ENCODE data around the gene MCC. TPM values are rescaled to one million over a fixed set of nuclear protein-coding genes. Genes with fewer than 3 reads are reported as not detected.
A peak's percentile ranks its signal among the peaks of the same experiment; 100 is the strongest.

MCC gene
- total and polyA plus RNA-seq, 9 donors, result 29.8 to 262 (median 108) TPM

- WGBS, 3 donors, result 93 to 97% (median 94%) methylated on average over 4 of the region's 4 CpGs
- no peaks in the 10 kb centered on the region for H3K4me1 ChIP-seq (ENCODE audit: insufficient read depth)
- intact Hi-C loops (cut with DNase I), result no loop called here
- H3K4me3 ChIP-seq, result no peak overlapping the region
- no peaks in the 10 kb centered on the region for H3K27me3 ChIP-seq
- no peak overlapping the region for H3K27ac ChIP-seq
- no peaks in the 10 kb centered on the region for H3K36me3 ChIP-seq
- no peak for DNase-seq
- TF ChIP-seq POLR2A (IDR thresholded peaks at IDR 0.05) (no peak), EP300 (IDR thresholded peaks at IDR 0.05) (no peak), CTCF (IDR thresholded peaks at IDR 0.05) (no peak)
- no peaks in the 10 kb centered on the region for H3K9me3 ChIP-seq
These were observed 427.7 kb downstream of the MCC start for GRCh38 chr5:113060408-113061025.

GRCh38 chr5:113059232-113060040 lies 428.8 kb downstream of the MCC start:
- Histone ChIP-seq H3K27me3 (no peaks in the 10 kb centered on the region), H3K4me3 (no peak overlapping the region), H3K27ac (peak overlapping the region in 1 of 2 donors; percentile 16), H3K9me3 (no peaks in the 10 kb centered on the region), H3K36me3 (no peaks in the 10 kb centered on the region), H3K4me1 (ENCODE audit: insufficient read depth) (no peaks in the 10 kb centered on the region)
- TF ChIP-seq CTCF (IDR thresholded peaks at IDR 0.05) (no peak), EP300 (IDR thresholded peaks at IDR 0.05) (no peak), POLR2A (IDR thresholded peaks at IDR 0.05) (no peak)
- peak in 1 of 5 donors; percentile 26 for DNase-seq
- 57 to 83% (median 81%) methylated on average over 19 of the region's 19 CpGs for WGBS, 3 donors
- intact Hi-C loops (cut with DNase I), result no loop called here

GRCh38 chr5:113058706-113059226 lies 429.5 kb downstream of the MCC start:
- WGBS, 3 donors, result 89 to 91% (median 91%) methylated on average over 6 of the region's 6 CpGs
- TF ChIP-seq POLR2A (IDR thresholded peaks at IDR 0.05) (no peak), EP300 (IDR thresholded peaks at IDR 0.05) (no peak), CTCF (IDR thresholded peaks at IDR 0.05) (no peak)
- no peaks in the 10 kb centered on the region for H3K4me1 ChIP-seq (ENCODE audit: insufficient read depth)
- H3K4me3 ChIP-seq, result no peak overlapping the region
- H3K27me3 ChIP-seq, result no peaks in the 10 kb centered on the region
- H3K36me3 ChIP-seq, result no peaks in the 10 kb centered on the region
- DNase-seq, result peak in 1 of 5 donors; percentile 13
- intact Hi-C loops (cut with DNase I), result no loop called here
- no peak overlapping the region for H3K27ac ChIP-seq
- H3K9me3 ChIP-seq, result no peaks in the 10 kb centered on the region

DNA sequence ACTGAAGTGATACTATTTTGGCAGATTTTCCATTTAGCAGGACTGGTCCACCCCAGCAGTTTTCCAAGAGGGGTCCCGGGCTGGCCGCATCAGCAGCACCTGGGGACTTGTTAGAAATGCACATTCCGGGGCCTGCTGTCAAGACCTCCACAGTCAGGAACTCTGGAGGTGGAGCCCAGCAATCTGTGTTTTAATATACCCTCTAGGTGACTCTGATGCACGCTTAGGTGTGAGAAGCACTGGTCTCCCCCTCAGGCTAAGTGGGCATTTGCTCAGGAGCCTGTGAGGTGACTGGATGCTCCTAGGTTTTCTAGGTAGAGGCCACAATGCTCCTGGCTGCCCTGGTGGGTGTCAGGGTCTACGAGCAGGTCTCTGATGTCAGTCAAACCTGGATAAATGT lies 430.0 kb downstream of the MCC start:
- H3K4me3 ChIP-seq, result no peak overlapping the region
- WGBS, 3 donors, result 91 to 95% (median 93%) methylated on average over 5 of the region's 5 CpGs
- H3K27ac ChIP-seq, result no peak overlapping the region
- no peaks in the 10 kb centered on the region for H3K27me3 ChIP-seq
- no peak for DNase-seq
- H3K36me3 ChIP-seq, result no peaks in the 10 kb centered on the region
- no peaks in the 10 kb centered on the region for H3K9me3 ChIP-seq
- no peak for TF ChIP-seq POLR2A (IDR thresholded peaks at IDR 0.05)
- no peak for TF ChIP-seq CTCF (IDR thresholded peaks at IDR 0.05)
- no peak for TF ChIP-seq EP300 (IDR thresholded peaks at IDR 0.05)
- H3K4me1 ChIP-seq (ENCODE audit: insufficient read depth), result no peaks in the 10 kb centered on the region
- intact Hi-C loops (cut with DNase I), result no loop called here

Measured in ovary (tissue), 9 donors.